ENCODE data around the gene SEC62.
A peak's percentile ranks its signal among the peaks of the same experiment; 100 is the strongest.

SEC62 gene, protein sequence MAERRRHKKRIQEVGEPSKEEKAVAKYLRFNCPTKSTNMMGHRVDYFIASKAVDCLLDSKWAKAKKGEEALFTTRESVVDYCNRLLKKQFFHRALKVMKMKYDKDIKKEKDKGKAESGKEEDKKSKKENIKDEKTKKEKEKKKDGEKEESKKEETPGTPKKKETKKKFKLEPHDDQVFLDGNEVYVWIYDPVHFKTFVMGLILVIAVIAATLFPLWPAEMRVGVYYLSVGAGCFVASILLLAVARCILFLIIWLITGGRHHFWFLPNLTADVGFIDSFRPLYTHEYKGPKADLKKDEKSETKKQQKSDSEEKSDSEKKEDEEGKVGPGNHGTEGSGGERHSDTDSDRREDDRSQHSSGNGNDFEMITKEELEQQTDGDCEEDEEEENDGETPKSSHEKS

DNA sequence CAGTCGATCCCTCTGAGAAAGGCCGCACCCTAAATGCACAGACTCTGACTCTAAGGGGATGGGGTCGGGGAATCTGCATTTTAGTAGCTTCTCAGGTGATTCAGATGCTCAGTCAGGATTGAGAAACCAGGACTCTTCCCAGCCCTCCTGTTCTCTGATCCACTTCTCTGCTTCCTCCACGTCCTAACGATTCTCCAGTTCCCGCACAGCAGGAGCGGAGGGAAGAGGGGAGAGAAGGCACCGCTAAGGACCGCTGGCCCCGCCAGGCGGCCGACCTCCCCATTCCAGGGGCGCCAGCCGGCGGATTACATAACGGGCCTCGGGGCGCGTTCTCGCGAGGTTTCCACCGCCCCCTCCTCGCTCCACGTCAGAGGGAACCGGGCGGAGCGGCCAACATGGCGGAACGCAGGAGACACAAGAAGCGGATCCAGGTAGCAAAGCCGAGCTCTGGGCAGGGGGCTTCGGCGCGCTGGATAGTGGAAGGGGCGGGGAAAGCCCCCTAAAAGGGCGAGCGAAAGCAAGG is at the start of gene SEC62:
TSS of gene SEC62 (plus strand) at position 380 of the 523 bp plus-strand sequence. CDS start at position 396, 16 bp downstream.
- H3K27ac Mint-ChIP-seq = peak within 1 kb of the TSS; percentile 99
- H3K27me3 Mint-ChIP-seq (ENCODE audit: low read depth) = peaks cover 4% of the 10 kb centered on the region
- peaks cover 11% of the 10 kb centered on the region for H3K36me3 Mint-ChIP-seq (ENCODE audit: low read depth)
- peak; percentile 90 for DNase-seq (ENCODE audit: low spot score)
- peak within 1 kb of the TSS; percentile 96 for H3K4me3 Mint-ChIP-seq
- peaks cover 33% of the 10 kb centered on the region for H3K4me1 Mint-ChIP-seq (ENCODE audit: low read depth)
- H3K9me3 Mint-ChIP-seq = peaks cover 8% of the 10 kb centered on the region

DNA sequence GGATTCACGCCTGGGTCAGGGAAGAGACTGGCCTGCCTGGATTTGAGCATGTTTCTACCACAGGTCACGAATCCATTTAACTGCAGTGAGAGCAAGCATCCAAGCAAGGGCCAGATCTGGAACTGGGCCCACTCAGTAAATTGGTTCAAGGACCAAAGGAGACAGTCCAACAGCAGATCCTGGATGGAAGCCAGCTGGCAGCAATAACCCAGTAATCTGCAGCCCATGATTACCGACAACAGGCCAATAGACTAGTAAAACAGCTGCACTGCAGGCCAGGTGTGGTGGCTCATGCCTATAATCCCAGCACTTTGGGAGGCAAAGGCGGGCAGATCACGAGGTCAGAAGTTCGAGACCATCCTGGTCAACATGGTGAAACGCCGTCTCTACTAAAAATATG is 43.4 kb upstream of the SEC62 start:
- Mint-ChIP-seq H3K9me3 (no peaks in the 10 kb centered on the region), H3K4me3 (no peak overlapping the region), H3K27ac (no peak overlapping the region), H3K36me3 (ENCODE audit: low read depth) (no peaks in the 10 kb centered on the region), H3K4me1 (ENCODE audit: low read depth) (no peaks in the 10 kb centered on the region), H3K27me3 (ENCODE audit: low read depth) (no peaks in the 10 kb centered on the region)
- no peak for DNase-seq (ENCODE audit: low spot score)

GRCh38 chr3:169923831-169924230 is 42.8 kb upstream of the SEC62 start:
- DNase-seq (ENCODE audit: low spot score) = no peak
- no peak overlapping the region for H3K27ac Mint-ChIP-seq
- no peaks in the 10 kb centered on the region for H3K9me3 Mint-ChIP-seq
- no peak overlapping the region for H3K4me3 Mint-ChIP-seq
- no peaks in the 10 kb centered on the region for H3K27me3 Mint-ChIP-seq (ENCODE audit: low read depth)
- H3K4me1 Mint-ChIP-seq (ENCODE audit: low read depth) = no peaks in the 10 kb centered on the region
- H3K36me3 Mint-ChIP-seq (ENCODE audit: low read depth) = no peaks in the 10 kb centered on the region

DNA sequence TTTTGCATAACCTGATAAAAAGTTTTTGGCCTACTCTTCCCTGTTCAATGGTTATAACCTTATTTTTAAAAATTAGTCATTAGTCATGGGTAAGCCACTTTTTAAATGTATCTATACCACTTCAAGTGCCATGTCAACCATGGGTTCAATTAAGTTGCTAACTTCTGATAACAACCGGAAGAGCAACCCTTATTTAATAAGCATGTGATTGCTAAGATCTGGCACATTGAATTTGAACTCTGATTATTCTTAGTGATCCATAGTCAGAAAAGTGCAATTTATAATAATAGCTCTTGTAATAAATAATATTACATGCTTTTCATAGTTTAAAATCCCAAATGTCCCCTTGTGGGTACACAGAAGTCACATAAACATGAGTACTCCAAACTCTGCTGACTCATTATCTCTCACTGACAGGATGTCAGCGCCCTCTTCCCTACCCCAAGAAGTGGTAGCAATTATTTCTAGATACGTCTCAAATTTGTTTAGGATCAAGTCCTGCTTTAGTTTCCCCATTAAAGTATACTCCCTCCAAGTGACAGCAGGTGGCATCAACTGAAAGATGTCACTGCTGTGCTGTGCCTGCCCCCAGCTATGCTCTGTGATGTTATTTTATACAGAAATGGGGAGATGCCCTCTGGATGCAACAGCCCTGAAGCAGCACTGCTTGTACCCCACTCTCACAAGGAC is 36.6 kb upstream of the SEC62 start:
- Mint-ChIP-seq H3K4me1 (ENCODE audit: low read depth) (peaks cover 3% of the 10 kb centered on the region), H3K36me3 (ENCODE audit: low read depth) (no peaks in the 10 kb centered on the region), H3K27ac (no peak overlapping the region), H3K27me3 (ENCODE audit: low read depth) (peaks cover 4% of the 10 kb centered on the region), H3K9me3 (no peaks in the 10 kb centered on the region), H3K4me3 (no peak overlapping the region)
- DNase-seq (ENCODE audit: low spot score) = no peak

DNA sequence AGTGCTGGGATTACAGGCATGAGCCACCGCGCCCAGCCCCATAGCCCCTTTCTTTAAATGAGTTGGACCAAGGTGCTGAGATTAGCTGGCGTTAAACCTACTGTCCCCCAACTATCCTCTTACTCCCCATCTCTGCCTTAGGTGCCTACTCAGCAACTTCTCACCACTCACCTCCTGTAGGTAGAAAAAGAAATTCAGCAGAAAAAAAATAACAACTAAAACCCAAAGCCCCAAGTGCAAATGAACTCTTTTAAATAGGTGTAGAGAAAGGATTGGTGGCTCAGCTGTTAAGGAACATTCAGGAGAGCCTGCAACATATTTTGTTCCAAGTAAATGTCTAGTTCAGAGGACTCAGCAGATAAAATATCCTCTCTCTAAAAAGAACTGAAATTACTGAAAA is 35.8 kb upstream of the SEC62 start:
- H3K4me3 Mint-ChIP-seq = no peak overlapping the region

DNA sequence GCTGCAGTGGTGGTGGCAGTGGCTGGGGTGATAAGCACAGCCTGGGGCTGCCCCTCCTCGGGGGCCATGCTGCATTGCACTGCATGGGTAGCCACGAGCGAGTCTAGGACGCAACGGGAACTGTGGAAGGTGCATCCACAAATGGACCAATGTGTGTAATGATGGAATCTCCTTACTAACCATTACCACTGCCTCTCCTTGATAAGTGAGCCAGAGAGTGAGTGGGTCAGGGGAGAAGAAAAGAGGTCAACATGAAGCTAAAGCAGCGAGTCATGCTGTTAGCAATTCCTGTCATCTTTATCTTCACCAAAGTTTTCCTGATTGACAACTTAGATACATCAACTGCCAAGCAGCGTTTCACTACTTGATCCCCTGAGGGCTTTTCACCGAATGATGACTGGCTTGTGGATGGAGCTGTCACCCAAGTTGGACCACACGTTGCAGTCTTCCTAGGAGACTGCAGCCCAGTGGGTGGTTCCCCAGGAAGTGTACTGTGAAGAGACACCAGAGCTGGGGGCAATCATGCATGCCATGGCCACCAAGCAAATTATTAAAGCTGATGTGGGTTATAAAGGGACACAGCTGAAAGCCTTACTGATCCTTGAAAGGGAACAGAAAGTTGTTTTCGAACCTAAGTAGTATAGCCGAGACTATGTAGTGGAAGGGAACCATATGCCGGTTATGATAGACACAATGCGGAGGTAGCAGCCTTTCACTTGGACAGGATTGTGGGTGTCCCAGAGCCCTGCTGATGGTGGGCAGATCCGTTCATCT is 34.7 kb upstream of the SEC62 start:
- DNase-seq (ENCODE audit: low spot score) = no peak

More for the DNA sequence above, 35.8 kb upstream of the SEC62 start:
- Mint-ChIP-seq H3K27ac (no peak overlapping the region), H3K36me3 (ENCODE audit: low read depth) (no peaks in the 10 kb centered on the region), H3K4me1 (ENCODE audit: low read depth) (peaks cover 3% of the 10 kb centered on the region), H3K27me3 (ENCODE audit: low read depth) (peaks cover 12% of the 10 kb centered on the region), H3K9me3 (no peaks in the 10 kb centered on the region)
- no peak for DNase-seq (ENCODE audit: low spot score)

GRCh38 chr3:169939320-169939719 is 27.3 kb upstream of the SEC62 start:
- DNase-seq (ENCODE audit: low spot score) = no peak

More for the DNA sequence above, 34.7 kb upstream of the SEC62 start:
- H3K27ac Mint-ChIP-seq = no peak overlapping the region
- peaks cover 12% of the 10 kb centered on the region for H3K27me3 Mint-ChIP-seq (ENCODE audit: low read depth)
- no peaks in the 10 kb centered on the region for H3K9me3 Mint-ChIP-seq
- peaks cover 3% of the 10 kb centered on the region for H3K4me1 Mint-ChIP-seq (ENCODE audit: low read depth)
- no peaks in the 10 kb centered on the region for H3K36me3 Mint-ChIP-seq (ENCODE audit: low read depth)
- no peak overlapping the region for H3K4me3 Mint-ChIP-seq

DNA sequence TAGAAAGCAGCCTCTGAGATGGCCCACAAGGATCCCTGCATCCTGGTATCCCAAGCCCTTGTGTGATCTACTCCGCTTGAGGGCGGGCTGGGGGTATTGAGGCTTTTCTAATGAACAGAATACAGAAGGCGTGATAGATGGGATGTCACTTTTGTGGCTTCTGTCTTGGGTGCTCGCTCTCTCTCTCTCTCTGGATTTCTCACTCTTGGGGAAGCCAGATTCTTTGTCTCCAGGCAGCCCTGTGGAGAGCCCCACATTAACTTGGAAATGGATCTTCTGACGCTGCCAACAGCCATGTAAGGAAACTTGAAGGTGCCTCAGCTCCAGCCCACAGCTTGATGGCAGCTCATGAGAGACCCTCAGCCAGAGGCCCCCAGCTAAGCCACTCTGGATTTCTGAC is 26.9 kb upstream of the SEC62 start:
- no peaks in the 10 kb centered on the region for H3K36me3 Mint-ChIP-seq (ENCODE audit: low read depth)
- DNase-seq (ENCODE audit: low spot score) = no peak
- no peak overlapping the region for H3K4me3 Mint-ChIP-seq
- no peaks in the 10 kb centered on the region for H3K9me3 Mint-ChIP-seq
- H3K27me3 Mint-ChIP-seq (ENCODE audit: low read depth) = peaks cover 14% of the 10 kb centered on the region
- no peak overlapping the region for H3K27ac Mint-ChIP-seq
- H3K4me1 Mint-ChIP-seq (ENCODE audit: low read depth) = peaks cover 7% of the 10 kb centered on the region

More at GRCh38 chr3:169939320-169939719, 27.3 kb upstream of the SEC62 start:
- Mint-ChIP-seq H3K9me3 (no peaks in the 10 kb centered on the region), H3K4me1 (ENCODE audit: low read depth) (peaks cover 7% of the 10 kb centered on the region), H3K4me3 (no peak overlapping the region), H3K36me3 (ENCODE audit: low read depth) (no peaks in the 10 kb centered on the region), H3K27me3 (ENCODE audit: low read depth) (peaks cover 16% of the 10 kb centered on the region), H3K27ac (no peak overlapping the region)

DNA sequence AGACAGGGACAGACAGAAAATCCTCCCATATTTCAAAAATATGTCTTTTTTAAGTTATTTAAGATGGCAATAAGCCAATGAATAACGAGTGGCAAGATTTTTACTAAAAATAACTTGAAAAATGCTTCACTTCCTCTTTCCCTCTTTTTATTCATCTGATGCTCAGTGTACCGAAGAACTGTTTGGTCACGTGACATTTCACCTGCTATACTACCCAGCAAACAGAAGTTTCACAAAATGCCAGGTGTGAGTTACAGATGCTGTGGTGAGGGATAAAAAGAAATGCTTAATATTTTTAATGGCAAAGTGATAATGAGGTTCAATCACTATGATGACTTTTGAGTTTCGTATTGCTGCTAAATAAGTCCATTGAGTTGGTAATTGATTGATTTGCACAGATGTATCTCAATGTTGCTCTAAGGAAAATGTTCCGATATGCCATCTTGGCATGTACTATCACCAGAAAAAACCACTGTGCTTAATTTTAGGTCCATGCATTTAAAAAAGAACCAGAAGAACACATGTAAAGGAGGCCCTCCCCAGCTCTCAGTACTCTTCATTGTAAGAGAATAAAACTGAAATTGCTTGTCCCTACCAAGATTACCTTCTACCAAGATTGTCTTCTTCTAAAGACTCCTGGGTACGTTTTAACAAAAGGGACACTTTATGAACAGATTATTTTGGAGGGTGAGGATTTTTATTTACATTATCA is 26.0 kb upstream of the SEC62 start:
- no peaks in the 10 kb centered on the region for H3K9me3 Mint-ChIP-seq
- H3K4me3 Mint-ChIP-seq = no peak overlapping the region
- no peak overlapping the region for H3K27ac Mint-ChIP-seq
- DNase-seq (ENCODE audit: low spot score) = no peak
- peaks cover 5% of the 10 kb centered on the region for H3K27me3 Mint-ChIP-seq (ENCODE audit: low read depth)
- H3K36me3 Mint-ChIP-seq (ENCODE audit: low read depth) = no peaks in the 10 kb centered on the region
- peaks cover 13% of the 10 kb centered on the region for H3K4me1 Mint-ChIP-seq (ENCODE audit: low read depth)

GRCh38 chr3:169945313-169945712 is 21.3 kb upstream of the SEC62 start:
- Mint-ChIP-seq H3K4me1 (ENCODE audit: low read depth) (peaks cover 13% of the 10 kb centered on the region), H3K36me3 (ENCODE audit: low read depth) (no peaks in the 10 kb centered on the region), H3K27me3 (ENCODE audit: low read depth) (peaks cover 1% of the 10 kb centered on the region), H3K27ac (peak overlapping the region; percentile 75), H3K9me3 (no peaks in the 10 kb centered on the region), H3K4me3 (peak overlapping the region; percentile 67)
- DNase-seq (ENCODE audit: low spot score) = peak; percentile 60

- no peaks in the 10 kb centered on the region for H3K9me3 Mint-ChIP-seq
- H3K27ac Mint-ChIP-seq = no peak overlapping the region
- peaks cover 1% of the 10 kb centered on the region for H3K27me3 Mint-ChIP-seq (ENCODE audit: low read depth)
- no peak overlapping the region for H3K4me3 Mint-ChIP-seq
- H3K4me1 Mint-ChIP-seq (ENCODE audit: low read depth) = peaks cover 8% of the 10 kb centered on the region
- H3K36me3 Mint-ChIP-seq (ENCODE audit: low read depth) = no peaks in the 10 kb centered on the region
- no peak for DNase-seq (ENCODE audit: low spot score)
These were observed 20.3 kb upstream of the SEC62 start for GRCh38 chr3:169946336-169946735.

DNA sequence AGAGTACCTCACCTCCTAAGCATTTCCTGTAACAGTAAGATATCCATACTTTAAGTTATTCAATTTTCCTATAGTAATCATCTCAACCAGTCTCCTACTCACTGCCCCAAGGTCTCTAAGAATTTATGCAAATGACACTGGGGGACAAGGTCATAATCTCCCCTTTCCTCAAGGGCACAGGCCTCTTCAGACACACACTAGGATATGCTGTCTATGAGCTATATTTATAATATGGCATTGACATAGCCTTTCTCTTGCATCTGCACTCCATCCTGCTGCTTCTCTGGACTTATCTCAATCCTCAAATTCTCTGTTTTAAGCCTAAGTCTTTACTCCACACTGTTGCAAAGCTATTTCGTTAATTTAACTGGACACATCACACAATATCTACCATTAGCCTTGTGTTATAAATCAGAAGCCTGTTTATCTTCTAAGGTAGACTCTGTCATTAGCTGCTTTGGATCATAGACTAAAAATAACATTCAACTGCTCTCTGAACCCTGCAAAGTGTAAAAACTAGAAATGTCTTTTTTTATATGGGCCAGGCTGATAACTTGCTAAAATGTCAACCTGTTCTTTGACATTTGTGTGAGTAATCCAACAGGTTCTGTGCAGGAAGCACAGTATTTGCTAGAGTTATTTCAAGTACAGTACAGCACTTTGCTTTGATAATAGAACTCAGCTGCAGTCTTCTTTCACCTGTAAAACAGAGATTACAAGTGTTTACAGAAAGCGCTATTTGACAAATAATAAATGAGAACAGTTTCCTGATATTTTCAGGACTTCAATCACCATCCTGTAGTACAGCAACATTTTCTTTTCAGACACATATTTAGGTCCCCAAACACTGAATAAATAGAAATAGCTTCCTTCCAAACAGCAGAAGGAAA is 17.8 kb upstream of the SEC62 start:
- H3K27ac Mint-ChIP-seq = no peak overlapping the region
- H3K36me3 Mint-ChIP-seq (ENCODE audit: low read depth) = no peaks in the 10 kb centered on the region
- H3K4me1 Mint-ChIP-seq (ENCODE audit: low read depth) = peaks cover 8% of the 10 kb centered on the region

More for the DNA sequence above, 17.8 kb upstream of the SEC62 start:
- Mint-ChIP-seq H3K4me3 (no peak overlapping the region), H3K27me3 (ENCODE audit: low read depth) (no peaks in the 10 kb centered on the region), H3K9me3 (no peaks in the 10 kb centered on the region)
- no peak for DNase-seq (ENCODE audit: low spot score)
